Parathyroid adenoma (tissue), 2 donors: Measurements from ENCODE around the gene PCYT2.

ENCODE experiments used
- H2AFZ ChIP-seq: fragments of 300-600 bp; sonication (generic); one replicate; pipeline ENCODE4 v1.7.0; 2017; ENCODE audit warnings: antibody characterized with exemption, mild to moderate bottlenecking
- H3K27ac ChIP-seq: fragments of 300-600 bp; sonication (generic); one replicate; pipeline ENCODE4 v1.7.0; 2017
- H3K27me3 ChIP-seq: fragments of 300-600 bp; sonication (generic); one replicate; pipeline ENCODE4 v1.7.0; 2017; ENCODE audit warnings: low read length; ENCODE audit not compliant: control insufficient read depth, insufficient read depth
- H3K36me3 ChIP-seq: fragments of 300-600 bp; sonication (generic); one replicate; pipeline ENCODE4 v1.7.0; 2017; ENCODE audit warnings: low read length; ENCODE audit not compliant: control insufficient read depth, insufficient read depth
- H3K4me1 ChIP-seq: fragments of 300-600 bp; sonication (generic); one replicate; pipeline ENCODE4 v1.7.0; 2017; ENCODE audit warnings: control low read depth
- H3K4me2 ChIP-seq: fragments of 300-600 bp; sonication (generic); one replicate; pipeline ENCODE4 v1.7.0; 2017; ENCODE audit warnings: low read length
- H3K4me3 ChIP-seq: fragments of 300-600 bp; sonication (generic); one replicate; pipeline ENCODE4 v1.7.0; 2017; ENCODE audit warnings: low read depth, low read length
- H3K79me2 ChIP-seq: fragments of 300-600 bp; sonication (generic); one replicate; pipeline ENCODE4 v1.7.0; 2017; ENCODE audit warnings: control low read depth
- H3K9ac ChIP-seq: fragments of 300-600 bp; sonication (generic); one replicate; pipeline ENCODE4 v1.7.0; 2017; ENCODE audit warnings: mild to moderate bottlenecking
- H3K9me3 ChIP-seq: fragments of 300-600 bp; sonication (generic); one replicate; pipeline ENCODE4 v1.7.0; 2017; ENCODE audit warnings: low read length; ENCODE audit not compliant: control insufficient read depth
- TF ChIP-seq, protein P1 (sequence below): fragments of 300-600 bp; sonication (generic); IDR thresholded peaks from one replicate; pipeline ENCODE4 v1.7.0; 2017; ENCODE audit warnings: antibody characterized with exemption, mild to moderate bottlenecking
- donor health status: primary hyperparathyroidism.

PCYT2 gene

DNA sequence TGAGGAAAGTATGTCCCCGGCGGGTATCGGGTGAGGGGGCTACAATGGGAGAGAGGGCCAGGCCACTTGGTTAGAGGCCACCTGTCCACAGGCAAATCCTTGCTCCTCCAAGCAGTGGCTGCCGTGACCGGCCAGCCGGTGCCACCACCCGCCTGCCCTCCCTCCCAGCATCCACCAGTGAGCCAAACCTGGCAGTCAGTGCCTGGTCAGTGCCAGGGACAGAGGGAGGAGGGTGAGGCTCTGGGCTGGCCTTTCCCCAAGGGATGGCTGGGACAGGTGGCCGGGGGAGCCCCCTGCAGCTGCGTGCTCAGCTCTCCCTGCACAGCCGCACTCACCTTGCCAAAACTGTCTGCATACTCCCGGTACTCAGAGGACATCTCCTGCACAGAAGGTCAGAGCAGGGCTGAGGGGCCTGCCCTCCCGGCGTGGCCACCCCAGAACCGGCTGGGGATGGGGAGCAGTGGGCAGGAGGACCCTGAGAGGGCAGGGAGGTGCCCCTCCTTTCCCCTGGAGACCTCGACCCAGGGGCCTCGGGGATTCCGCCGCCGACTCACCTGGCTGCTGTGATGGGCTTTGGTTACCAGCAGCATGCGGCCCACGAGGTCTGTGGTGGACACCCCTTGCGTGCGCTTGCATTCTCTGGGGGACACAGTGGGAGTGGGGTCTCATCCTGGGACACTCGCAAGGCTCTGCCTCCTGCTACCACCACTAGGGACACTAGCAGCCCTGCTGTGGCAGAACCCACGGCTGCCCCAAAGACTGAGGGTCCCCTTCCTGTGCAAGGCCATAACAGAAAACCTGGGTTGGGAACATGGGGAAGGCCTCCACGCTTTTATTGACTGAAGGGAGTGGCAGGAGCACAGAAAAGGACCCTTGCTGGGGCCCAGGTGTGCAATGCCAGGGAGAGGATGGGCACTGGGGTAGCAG, 3.7 kb downstream of the PCYT2 start:
- no peaks in the 10 kb centered on the region for H3K27me3 ChIP-seq
- H3K9me3 ChIP-seq: no peaks in the 10 kb centered on the region
- H3K27ac ChIP-seq: no peak overlapping the region
- no peaks in the 10 kb centered on the region for H3K79me2 ChIP-seq
- TF ChIP-seq, protein P1, sequence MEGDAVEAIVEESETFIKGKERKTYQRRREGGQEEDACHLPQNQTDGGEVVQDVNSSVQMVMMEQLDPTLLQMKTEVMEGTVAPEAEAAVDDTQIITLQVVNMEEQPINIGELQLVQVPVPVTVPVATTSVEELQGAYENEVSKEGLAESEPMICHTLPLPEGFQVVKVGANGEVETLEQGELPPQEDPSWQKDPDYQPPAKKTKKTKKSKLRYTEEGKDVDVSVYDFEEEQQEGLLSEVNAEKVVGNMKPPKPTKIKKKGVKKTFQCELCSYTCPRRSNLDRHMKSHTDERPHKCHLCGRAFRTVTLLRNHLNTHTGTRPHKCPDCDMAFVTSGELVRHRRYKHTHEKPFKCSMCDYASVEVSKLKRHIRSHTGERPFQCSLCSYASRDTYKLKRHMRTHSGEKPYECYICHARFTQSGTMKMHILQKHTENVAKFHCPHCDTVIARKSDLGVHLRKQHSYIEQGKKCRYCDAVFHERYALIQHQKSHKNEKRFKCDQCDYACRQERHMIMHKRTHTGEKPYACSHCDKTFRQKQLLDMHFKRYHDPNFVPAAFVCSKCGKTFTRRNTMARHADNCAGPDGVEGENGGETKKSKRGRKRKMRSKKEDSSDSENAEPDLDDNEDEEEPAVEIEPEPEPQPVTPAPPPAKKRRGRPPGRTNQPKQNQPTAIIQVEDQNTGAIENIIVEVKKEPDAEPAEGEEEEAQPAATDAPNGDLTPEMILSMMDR: no peak
- H3K36me3 ChIP-seq: no peaks in the 10 kb centered on the region
- H2AFZ ChIP-seq: no peak overlapping the region
- H3K4me2 ChIP-seq: no peak overlapping the region
- no peak overlapping the region for H3K4me3 ChIP-seq
- no peak overlapping the region for H3K9ac ChIP-seq
- peaks cover 4% of the 10 kb centered on the region for H3K4me1 ChIP-seq

DNA sequence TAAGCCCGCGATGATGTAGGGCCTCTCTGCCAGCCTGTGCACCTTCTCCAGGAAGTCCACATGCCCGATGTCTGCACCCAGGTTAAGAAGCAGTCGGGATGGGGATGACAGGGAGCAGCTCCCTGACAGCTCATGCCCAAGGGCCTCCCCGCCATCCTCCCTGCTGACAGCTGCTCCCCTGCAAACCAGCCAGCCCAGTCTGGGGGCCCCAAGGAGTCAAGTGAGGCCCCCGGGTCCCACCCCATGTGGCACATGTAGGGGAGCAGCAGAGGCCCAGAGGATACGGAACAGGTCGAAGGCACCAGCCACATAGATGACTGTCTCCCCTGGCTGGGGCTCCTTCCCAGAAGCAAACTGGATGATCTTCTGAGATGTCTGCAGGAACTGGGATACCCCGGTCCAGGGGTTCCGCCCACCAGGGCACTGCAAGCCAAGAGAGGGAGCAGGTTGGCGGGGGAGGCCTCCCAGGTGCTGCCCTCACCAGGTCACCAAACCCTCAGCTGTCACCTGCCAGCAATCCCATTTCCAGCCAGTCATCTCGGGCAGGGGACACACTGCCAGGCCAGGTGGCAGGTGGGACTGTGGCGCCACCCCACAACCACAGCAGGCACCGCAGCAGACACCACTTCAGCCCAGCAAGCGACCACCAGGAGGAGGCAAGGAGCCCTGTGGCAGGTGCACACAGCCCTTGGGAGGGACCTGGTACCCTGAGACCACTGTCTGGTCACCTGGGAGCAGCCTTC, 4.6 kb downstream of the PCYT2 start:
- TF ChIP-seq, protein P1: no peak
- Histone ChIP-seq H3K79me2 (no peaks in the 10 kb centered on the region), H3K27me3 (no peaks in the 10 kb centered on the region), H3K9me3 (no peaks in the 10 kb centered on the region), H3K27ac (no peak overlapping the region), H2AFZ (no peak overlapping the region), H3K9ac (no peak overlapping the region), H3K4me3 (no peak overlapping the region), H3K36me3 (no peaks in the 10 kb centered on the region), H3K4me2 (no peak overlapping the region), H3K4me1 (peaks cover 4% of the 10 kb centered on the region)

DNA sequence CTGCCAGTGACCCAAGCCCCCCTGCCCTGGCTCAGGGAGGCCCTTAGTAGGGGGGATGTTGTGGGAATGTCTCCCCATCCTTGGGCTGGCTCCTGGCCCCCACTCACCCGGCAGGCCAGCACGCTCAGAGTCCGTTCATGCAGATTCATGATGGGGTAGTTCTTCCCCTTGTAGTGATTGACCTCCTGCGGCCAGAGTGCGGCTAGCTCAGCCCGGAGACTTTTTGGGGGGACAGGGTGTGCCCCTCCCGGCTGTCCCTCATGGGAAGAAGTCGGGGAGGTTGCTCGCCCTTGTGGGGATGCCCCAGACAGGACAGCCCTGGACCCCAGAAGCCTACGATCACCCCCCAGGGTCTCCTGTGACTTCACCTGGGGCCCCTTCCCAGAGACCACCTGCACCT, 5.2 kb downstream of the PCYT2 start:
- Histone ChIP-seq H3K9ac (no peak overlapping the region), H3K79me2 (no peaks in the 10 kb centered on the region), H3K4me1 (peaks cover 4% of the 10 kb centered on the region), H3K36me3 (no peaks in the 10 kb centered on the region), H3K27ac (no peak overlapping the region), H3K9me3 (no peaks in the 10 kb centered on the region), H3K4me3 (no peak overlapping the region), H3K4me2 (no peak overlapping the region), H3K27me3 (no peaks in the 10 kb centered on the region), H2AFZ (no peak overlapping the region)
- TF ChIP-seq, protein P1: no peak

DNA sequence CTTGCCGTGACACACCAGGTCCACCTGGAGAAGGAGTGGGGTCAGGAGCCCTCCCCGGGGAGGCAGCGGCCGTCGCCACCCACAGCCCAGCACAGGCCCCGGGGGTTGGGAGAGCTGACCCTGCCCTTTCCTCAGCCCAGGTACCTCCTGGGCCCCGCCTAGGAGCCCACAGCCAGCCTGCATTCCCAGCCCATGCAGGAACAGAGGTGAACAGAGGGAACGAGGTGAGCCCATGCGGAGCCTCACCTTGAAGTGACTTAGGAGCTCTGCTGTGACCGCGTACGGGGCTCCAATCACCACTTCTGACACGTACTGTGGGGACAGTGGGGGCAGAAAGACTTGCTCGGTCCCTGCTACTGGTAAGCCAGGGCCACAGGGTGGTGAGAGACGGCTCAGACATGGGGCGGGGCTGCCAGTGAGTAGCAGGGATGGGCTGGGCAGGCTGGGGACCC, 5.7 kb downstream of the PCYT2 start:
- TF ChIP-seq, protein P1: no peak
- H3K9ac ChIP-seq: no peak overlapping the region
- no peak overlapping the region for H3K4me2 ChIP-seq
- H3K4me3 ChIP-seq: no peak overlapping the region
- no peak overlapping the region for H3K27ac ChIP-seq
- H3K4me1 ChIP-seq: peaks cover 4% of the 10 kb centered on the region
- no peaks in the 10 kb centered on the region for H3K79me2 ChIP-seq
- H2AFZ ChIP-seq: no peak overlapping the region
- H3K9me3 ChIP-seq: no peaks in the 10 kb centered on the region
- no peaks in the 10 kb centered on the region for H3K27me3 ChIP-seq
- H3K36me3 ChIP-seq: no peaks in the 10 kb centered on the region
